Epithelial cell of proximal tubule (primary cell): ENCODE measurements around the gene CDH15. TPM values are rescaled to one million over a fixed set of nuclear protein-coding genes. Genes with fewer than 3 reads are reported as not detected.

Source experiments
- DNase-seq: peaks from one replicate; pipeline ENCODE4 v3.0.0-alpha.2; 2011; ENCODE audit warnings: low read depth
- H3K4me3 ChIP-seq: 2 replicates; pipeline ENCODE4 v1.5.1; 2011; ENCODE audit warnings: low read depth, mild to moderate bottlenecking, low read length
- CTCF ChIP-seq: conservative IDR thresholded peaks from 2 replicates; pipeline ENCODE4 v1.5.1; 2012; ENCODE audit warnings: low read depth, mild to moderate bottlenecking, low read length
- total RNA-seq: library from RNA; depleted of rRNA; stranded (reverse); fragments of >200 nt; gene quantifications from 2 replicates; pipeline ENCODE4 v1.2.3, GENCODE V29; 2015

The CDH15 gene
- total RNA-seq, 1 donor from 2014 or later, result not detected

GRCh38 chr16:89197033-89197632, 25.6 kb downstream of the CDH15 start:
- no peak for DNase-seq
- TF ChIP-seq CTCF, result no peak
- no peak overlapping the region for H3K4me3 ChIP-seq

- DNase-seq, result no peak
- no peak for TF ChIP-seq CTCF
- H3K4me3 ChIP-seq, result no peak overlapping the region
Measured at GRCh38 chr16:89197633-89198416, 26.3 kb downstream of the CDH15 start.

GRCh38 chr16:89198417-89199240, 27.1 kb downstream of the CDH15 start:
- no peak for TF ChIP-seq CTCF
- H3K4me3 ChIP-seq, result no peak overlapping the region
- DNase-seq, result no peak

- no peak for TF ChIP-seq CTCF
- H3K4me3 ChIP-seq, result no peak overlapping the region
- DNase-seq, result no peak
Measured at GRCh38 chr16:89199241-89200123, 27.9 kb downstream of the CDH15 start.

- no peak for TF ChIP-seq CTCF
- no peak for DNase-seq
- H3K4me3 ChIP-seq, result peak within 1 kb of the TSS; percentile 27
Measured at GRCh38 chr16:89200124-89200849, 28.7 kb downstream of the CDH15 start, which contains the start of gene SLC22A31. Gene SLC22A31 (minus strand): TSS chr16:89200537. CDS start chr16:89200501, 36 bp downstream.
